ENCODE measurements around the gene PLXNA4. TPM values are rescaled to one million over a fixed set of nuclear protein-coding genes. Genes with fewer than 3 reads are reported as not detected.
A peak's percentile ranks its signal among the peaks of the same experiment; 100 is the strongest.

PLXNA4 gene
- total RNA-seq, 1 donor from 2014 or later: 133 TPM

DNA sequence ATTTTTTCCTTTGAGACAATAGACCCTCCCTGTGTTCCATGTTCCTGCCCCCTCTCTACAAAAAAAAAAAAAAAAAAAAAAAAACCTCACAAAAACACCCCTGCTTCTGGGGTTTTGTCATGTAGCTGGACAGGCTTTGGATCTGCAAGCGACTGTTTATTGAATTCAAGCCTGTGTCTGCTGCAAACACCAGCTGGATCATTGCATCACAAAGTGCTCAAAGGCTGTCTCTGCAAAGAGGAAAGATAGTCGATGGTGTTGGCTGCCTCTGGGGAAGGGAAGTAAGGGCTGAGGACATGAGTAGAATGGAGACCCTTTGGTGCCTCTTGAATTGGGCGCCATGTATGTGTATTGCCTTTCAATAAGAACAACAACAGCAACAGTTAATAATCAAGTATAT is 471.2 kb downstream of the PLXNA4 start:
- DNase-seq (ENCODE audit: low spot score): no peak

DNA sequence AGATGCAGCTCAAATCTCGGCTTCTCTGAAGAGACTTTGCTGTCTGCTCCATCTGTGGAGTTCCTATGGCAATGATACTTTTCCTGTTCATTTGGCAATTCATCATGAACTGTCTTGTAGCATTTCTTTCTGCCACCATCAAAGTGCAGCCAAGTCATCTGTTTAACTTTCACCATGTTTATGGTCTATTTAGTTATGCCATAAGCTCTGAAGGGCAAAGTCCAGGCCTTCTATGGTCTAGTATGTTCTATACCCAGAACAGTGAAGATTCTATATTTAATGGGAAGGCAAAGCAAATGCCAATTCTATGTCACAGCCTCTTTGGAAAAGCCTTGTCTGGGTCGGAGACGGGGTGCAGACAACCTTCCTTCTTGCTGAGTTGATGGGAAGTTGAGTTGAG is 472.6 kb downstream of the PLXNA4 start:
- DNase-seq (ENCODE audit: low spot score): no peak

DNA sequence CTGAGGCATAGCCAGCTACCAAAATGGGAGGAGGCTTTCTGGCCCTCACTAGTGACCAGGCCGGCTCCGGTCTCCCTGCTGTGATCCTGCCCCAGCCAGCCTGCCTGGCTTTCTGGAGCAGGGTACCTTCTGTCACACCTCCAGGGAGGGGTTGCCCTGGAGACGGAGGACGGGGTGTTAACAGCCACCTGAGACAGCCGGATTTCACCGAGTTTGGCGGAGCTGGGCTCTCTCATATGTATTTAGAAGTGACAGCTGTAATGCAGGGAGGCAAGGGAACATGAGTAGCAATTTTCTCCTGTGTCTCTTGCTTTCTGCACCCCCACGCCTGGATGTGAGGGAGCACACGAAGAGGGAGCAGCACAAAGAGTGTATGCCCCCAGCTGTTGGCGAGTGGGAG is 473.3 kb downstream of the PLXNA4 start:
- DNase-seq (ENCODE audit: low spot score): peak; percentile 26

DNA sequence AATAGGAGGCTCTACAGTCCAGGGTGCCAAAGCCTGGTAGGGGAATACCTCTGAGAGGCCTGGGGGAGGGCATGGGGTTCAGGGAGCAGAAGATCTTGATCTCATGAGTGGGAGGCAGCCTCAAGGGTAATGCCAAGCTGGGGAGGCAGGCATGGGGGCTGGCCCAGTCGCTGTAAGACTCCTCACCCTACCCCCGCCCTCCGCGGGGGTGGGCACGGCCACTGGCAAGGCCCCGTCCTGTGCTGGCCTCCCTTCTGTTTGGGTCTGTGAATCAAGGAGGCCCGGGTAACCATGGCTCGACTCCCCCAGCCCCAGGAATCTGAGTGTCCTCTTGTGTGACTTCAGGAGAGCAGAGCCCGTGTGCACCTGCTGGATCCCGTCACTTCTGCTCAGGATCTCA is 473.9 kb downstream of the PLXNA4 start:
- DNase-seq (ENCODE audit: low spot score): peak; percentile 74

- peak; percentile 45 for DNase-seq (ENCODE audit: low spot score)
Observed at GRCh38 chr7:132100981-132101380, 475.3 kb downstream of the PLXNA4 start.

DNA sequence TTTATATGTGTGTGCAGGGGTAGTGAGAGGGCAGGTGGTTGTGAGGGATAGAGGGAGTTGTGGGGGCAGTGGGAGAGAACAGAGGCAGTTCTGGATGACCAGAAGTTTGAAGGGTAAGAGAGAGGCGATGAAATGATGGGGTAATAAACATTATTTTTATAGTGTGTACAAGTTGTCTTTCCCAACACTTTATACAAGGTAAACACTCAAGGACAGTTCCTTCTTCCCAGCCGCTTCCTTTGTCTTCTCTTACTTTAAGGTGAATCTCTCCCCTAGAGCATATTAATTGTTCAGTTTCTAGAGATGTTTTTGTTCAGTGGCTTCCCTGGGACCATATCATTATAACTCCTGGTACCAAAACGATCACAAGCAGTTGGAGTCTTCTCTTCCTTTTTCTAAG is 475.8 kb downstream of the PLXNA4 start:
- DNase-seq (ENCODE audit: low spot score): no peak

- DNase-seq (ENCODE audit: low spot score): peak; percentile 18
Observed at GRCh38 chr7:132099163-132099562, 477.1 kb downstream of the PLXNA4 start.

- no peak for DNase-seq (ENCODE audit: low spot score)
Observed at GRCh38 chr7:132098327-132098726, 477.9 kb downstream of the PLXNA4 start.

GRCh38 chr7:132097550-132098134 is 478.6 kb downstream of the PLXNA4 start:
- peak; percentile 62 for DNase-seq (ENCODE audit: low spot score)

DNA sequence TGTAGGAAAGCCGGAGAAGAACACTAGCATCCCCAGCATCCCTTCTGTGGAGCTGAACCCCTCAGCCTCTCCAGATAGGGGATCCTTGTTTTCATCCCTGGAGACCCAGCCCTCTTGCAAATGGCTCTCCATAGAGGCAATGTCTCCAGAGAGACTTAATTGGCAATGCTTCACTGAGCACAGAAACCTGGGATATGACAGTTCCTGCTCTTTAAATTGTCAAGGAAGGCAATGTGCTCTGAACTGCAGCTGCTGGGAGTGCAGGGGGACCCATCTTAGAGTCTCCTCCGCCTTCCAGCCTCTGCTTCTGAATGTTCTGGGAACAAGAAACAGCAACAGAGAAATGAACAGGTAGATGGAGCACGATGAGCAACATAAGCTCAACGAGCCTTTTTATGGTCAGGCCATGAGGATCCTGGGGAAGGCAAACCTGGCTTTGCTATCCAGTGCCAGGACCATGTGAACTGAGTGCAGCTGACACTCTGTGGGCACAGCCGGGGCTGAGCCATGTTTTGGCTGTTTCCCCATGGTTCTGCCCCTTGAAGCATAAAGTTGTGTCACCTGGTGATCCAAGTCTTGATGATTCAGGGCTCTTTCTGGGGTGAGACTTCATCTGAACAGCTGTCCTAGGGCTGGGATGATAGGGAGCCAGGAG is 481.0 kb downstream of the PLXNA4 start:
- peak; percentile 51 for DNase-seq (ENCODE audit: low spot score)

GRCh38 chr7:132092106-132092505 is 484.2 kb downstream of the PLXNA4 start:
- DNase-seq (ENCODE audit: low spot score): no peak

DNA sequence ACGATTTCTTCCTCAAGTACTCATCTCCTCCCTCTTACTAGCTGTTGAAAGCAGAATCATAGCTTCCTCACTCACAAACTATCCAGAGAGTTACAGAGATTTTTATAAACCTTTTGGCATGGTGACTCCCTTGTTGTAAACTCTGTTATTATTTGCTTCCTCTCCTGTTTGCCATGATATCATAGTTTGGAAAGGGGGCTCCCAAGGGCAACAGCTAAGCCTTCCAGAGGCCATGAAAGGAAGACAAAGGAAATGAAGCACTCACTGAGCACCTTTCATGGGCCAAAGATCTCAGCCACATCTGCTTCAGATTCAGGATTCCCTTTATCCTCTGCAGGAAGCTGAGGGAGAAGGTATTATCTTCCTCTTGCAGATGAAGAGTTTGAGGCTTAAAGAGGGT is 484.6 kb downstream of the PLXNA4 start:
- DNase-seq (ENCODE audit: low spot score): no peak

DNA sequence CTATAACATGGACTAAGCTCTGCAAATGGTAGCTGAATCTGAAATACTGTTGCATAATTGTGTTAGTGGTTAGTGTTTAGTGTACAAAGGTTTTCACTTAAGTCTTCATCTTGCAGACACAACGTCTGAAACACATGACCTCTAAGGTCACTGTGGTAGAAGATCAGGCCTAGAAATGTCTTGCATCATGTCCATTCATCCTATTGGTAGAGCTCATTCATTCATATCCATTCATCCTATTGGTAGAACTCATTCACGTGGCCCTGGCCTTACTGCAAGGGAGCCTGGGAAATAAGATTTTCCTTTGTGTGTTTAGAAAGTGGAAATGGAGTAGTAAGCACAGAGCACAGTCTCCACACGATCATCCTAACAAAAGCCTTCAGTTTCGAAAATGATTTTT is 485.8 kb downstream of the PLXNA4 start:
- no peak for DNase-seq (ENCODE audit: low spot score)

DNA sequence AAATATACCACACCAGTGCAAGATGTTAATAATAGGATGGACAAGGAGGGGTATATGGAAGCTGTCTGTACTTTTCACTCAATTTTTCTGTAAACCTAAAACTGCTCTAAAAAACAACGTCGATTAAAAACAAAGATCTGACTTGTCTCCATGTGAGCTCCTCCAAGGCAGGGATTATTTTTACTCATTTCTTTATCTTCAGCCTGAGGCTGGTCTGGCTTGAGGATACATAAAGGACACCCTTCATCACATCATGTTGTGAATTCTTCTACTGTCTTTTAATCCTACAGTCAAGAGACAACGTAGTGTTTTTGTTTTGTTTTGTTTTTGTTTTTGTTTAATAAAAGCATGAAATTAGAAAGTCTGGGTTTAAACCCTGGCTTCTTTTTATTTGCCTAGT is 486.9 kb downstream of the PLXNA4 start:
- DNase-seq (ENCODE audit: low spot score): no peak

GRCh38 chr7:132087421-132087820 is 488.8 kb downstream of the PLXNA4 start:
- DNase-seq (ENCODE audit: low spot score): peak; percentile 71

DNA sequence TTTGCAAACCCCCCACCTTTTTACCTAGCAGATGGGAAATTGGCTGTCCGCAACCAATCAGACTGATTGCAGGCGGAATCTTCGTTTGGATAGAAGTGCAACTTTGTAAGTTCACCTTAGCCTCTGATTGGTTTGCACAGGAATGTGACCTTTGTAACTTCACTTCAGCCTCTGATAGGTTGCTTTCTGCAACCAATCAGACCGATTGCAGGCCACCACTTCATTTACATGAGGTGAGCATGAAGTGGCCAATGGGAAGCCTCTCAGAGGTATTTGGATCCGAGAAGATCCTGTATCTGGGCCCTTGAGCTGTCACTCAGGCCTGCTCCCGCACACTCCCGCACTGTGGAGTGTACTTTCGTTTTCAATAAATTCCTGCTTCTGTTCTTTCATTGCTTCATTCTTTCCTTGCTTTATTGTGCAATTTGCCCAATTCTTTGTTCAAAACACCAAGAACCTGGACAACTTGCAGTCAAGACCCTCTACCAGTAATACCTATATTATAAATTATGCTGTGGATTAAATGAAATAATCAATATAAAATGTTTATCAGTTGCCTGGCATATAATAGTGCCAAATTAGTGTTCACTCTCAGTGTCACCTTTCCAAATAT is 491.4 kb downstream of the PLXNA4 start:
- peak; percentile 37 for DNase-seq (ENCODE audit: low spot score)

DNA sequence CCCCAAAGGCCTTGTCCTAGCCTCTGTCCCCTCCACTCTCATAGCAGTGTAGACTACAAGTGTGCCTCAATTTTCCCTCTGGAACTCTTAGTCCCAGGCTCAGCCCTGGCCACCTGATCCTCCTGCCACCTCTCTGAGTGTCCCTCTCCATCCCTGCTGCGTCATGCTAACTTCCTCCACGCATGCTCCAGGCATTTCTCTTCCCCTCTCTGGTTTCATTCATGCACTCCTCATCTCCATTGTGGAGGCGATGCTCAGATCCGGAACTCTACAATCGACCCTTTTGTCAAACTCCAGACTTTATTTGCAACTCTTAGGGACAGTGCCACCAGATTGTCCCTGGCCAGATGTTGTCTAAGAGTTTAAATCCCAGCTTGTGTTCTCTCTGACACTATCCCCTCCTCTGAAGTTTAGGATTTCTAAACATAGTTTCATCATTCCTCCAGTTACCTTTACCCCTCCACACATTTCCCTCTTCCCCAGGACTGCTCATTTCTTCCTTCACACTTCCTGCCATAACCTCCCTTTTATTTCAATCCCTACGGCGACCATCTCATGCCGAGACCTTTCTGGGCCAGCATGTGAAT is 492.6 kb downstream of the PLXNA4 start:
- no peak for DNase-seq (ENCODE audit: low spot score)

DNA sequence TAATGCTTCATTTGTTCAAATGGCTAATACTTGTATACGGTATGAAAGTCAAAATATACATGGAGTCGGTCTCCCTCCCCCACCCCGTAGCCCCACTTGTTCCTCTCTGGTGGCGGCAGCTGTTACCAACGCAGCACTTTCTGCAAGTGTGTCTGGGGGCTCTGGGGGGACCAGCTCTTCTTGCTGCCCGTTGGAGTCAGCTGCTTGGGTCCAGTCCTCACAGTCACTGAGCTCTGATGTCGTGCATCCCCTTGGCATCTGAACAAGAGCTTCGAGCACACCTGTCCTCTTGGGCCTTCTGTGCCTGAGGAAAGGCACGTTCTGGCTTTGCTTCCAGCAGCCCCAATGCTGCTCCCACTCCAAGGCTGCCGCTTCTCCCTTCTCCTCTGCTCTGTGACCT is 493.1 kb downstream of the PLXNA4 start:
- DNase-seq (ENCODE audit: low spot score): peak; percentile 81

GRCh38 chr7:132082394-132082793 is 493.9 kb downstream of the PLXNA4 start:
- no peak for DNase-seq (ENCODE audit: low spot score)

- DNase-seq (ENCODE audit: low spot score): no peak
Observed at GRCh38 chr7:132081686-132082085, 494.6 kb downstream of the PLXNA4 start.

- peak; percentile 9 for DNase-seq (ENCODE audit: low spot score)
Observed at GRCh38 chr7:132080967-132081668, 495.2 kb downstream of the PLXNA4 start.

DNA sequence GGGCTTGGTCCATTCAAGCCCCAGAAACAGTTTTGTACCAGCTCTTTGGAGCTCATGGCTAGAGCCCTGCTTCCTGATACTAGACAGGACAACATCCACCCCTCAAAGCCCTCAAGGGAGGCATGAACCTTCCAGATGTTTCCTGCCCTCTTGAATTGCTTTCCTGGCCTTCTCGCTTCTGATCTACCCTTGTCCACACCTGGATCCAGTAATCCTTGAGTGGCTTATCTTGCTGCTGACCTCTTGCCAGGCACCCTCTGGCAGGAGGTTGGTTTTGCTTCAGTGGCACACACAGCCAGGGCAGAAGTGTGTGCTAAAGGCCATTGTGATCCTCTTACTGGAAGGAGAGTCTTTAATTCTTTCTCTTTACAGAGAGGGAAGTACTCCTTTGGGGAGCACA is 495.8 kb downstream of the PLXNA4 start:
- no peak for DNase-seq (ENCODE audit: low spot score)
